H9 (cell line): ENCODE data around the gene ARHGAP10. TPM values are rescaled to one million over a fixed set of nuclear protein-coding genes. Genes with fewer than 3 reads are reported as not detected.

Source experiments
- DNase-seq: peaks from one replicate; pipeline ENCODE4 v3.0.0-alpha.2; 2017
- H2AFZ ChIP-seq: one replicate; pipeline ENCODE4 v1.6.1; 2013; ENCODE audit warnings: mild to moderate bottlenecking, low read length, control low read depth, moderate library complexity
- H2AK5ac ChIP-seq: 2 replicates; pipeline ENCODE4 v1.6.1; 2013; ENCODE audit warnings: low read length, control low read depth, mixed read lengths; ENCODE audit not compliant: insufficient read length
- H2BK120ac ChIP-seq: one replicate; pipeline ENCODE4 v1.6.1; 2013; ENCODE audit warnings: low read depth, mild to moderate bottlenecking, low read length, control low read depth, inconsistent platforms; ENCODE audit not compliant: poor library complexity, severe bottlenecking
- H2BK12ac ChIP-seq: 2 replicates; pipeline ENCODE4 v1.6.1; 2013; ENCODE audit warnings: low read length, control low read depth, mixed read lengths, low read depth; ENCODE audit not compliant: insufficient read length
- H2BK15ac ChIP-seq: 2 replicates; pipeline ENCODE4 v1.6.1; 2013; ENCODE audit warnings: low read depth, low read length, control low read depth
- H2BK20ac ChIP-seq: one replicate; pipeline ENCODE4 v1.6.1; 2013; ENCODE audit warnings: low read depth, mild to moderate bottlenecking, low read length, control low read depth, inconsistent platforms; ENCODE audit not compliant: poor library complexity, severe bottlenecking
- H2BK5ac ChIP-seq: 2 replicates; pipeline ENCODE4 v1.6.1; 2013; ENCODE audit warnings: low read length, control low read depth, mixed read lengths; ENCODE audit not compliant: insufficient read length
- H3K14ac ChIP-seq: 2 replicates; pipeline ENCODE4 v1.6.1; 2013; ENCODE audit warnings: low read length, control low read depth; ENCODE audit not compliant: insufficient read depth
- H3K18ac ChIP-seq: 2 replicates; pipeline ENCODE4 v1.6.1; 2013; ENCODE audit warnings: low read depth, mild to moderate bottlenecking, mixed read lengths, low read length, control low read depth; ENCODE audit not compliant: insufficient read length
- H3K23ac ChIP-seq: 2 replicates; pipeline ENCODE4 v1.6.1; 2013; ENCODE audit warnings: low read length, control low read depth, mixed read lengths, low read depth; ENCODE audit not compliant: insufficient read length
- H3K23me2 ChIP-seq: 2 replicates; pipeline ENCODE4 v1.6.1; 2013; ENCODE audit warnings: low read depth, mild to moderate bottlenecking, mixed read lengths, low read length, control low read depth; ENCODE audit not compliant: insufficient read length, poor library complexity, severe bottlenecking
- H3K27ac ChIP-seq: 2 replicates; pipeline ENCODE4 v1.5.1; 2013; ENCODE audit warnings: low read length, control low read depth, mixed read lengths, low read depth; ENCODE audit not compliant: insufficient read length
- H3K27me3 ChIP-seq: 2 replicates; pipeline ENCODE4 v1.6.1; 2013; ENCODE audit warnings: low read length, control low read depth, inconsistent platforms; ENCODE audit not compliant: insufficient read depth
- H3K4ac ChIP-seq: 2 replicates; pipeline ENCODE4 v1.6.1; 2013; ENCODE audit warnings: low read depth, mild to moderate bottlenecking, control low read depth, inconsistent platforms, low read length, moderate library complexity
- H3K4me1 ChIP-seq: 2 replicates; pipeline ENCODE4 v1.6.1; 2013; ENCODE audit warnings: low read length, control low read depth, inconsistent platforms; ENCODE audit not compliant: insufficient read depth
- H3K4me2 ChIP-seq: 2 replicates; pipeline ENCODE4 v1.6.1; 2013; ENCODE audit warnings: low read length, control low read depth, mixed read lengths; ENCODE audit not compliant: insufficient read length, insufficient read depth
- H3K56ac ChIP-seq: 2 replicates; pipeline ENCODE4 v1.6.1; 2013; ENCODE audit warnings: low read depth, mild to moderate bottlenecking, mixed read lengths, low read length, control low read depth; ENCODE audit not compliant: insufficient read length
- H3K79me1 ChIP-seq: 2 replicates; pipeline ENCODE4 v1.6.1; 2013; ENCODE audit warnings: low read depth, mild to moderate bottlenecking, moderate library complexity, low read length, control low read depth, inconsistent platforms; ENCODE audit not compliant: insufficient read depth, poor library complexity, severe bottlenecking
- H3K79me2 ChIP-seq: 2 replicates; pipeline ENCODE4 v1.6.1; 2013; ENCODE audit warnings: low read length, control low read depth, inconsistent platforms; ENCODE audit not compliant: insufficient read depth
- H3K9ac ChIP-seq: 2 replicates; pipeline ENCODE4 v1.6.1; 2013; ENCODE audit warnings: low read length, control low read depth, mixed read lengths; ENCODE audit not compliant: insufficient read length; ENCODE audit errors: extremely low read depth
- H3K9me3 ChIP-seq: one replicate; pipeline ENCODE4 v1.6.1; 2013; ENCODE audit warnings: low read depth, low read length, inconsistent platforms; ENCODE audit not compliant: control insufficient read depth
- H3T11ph ChIP-seq: one replicate; pipeline ENCODE4 v1.6.1; 2013; ENCODE audit warnings: mild to moderate bottlenecking, low read length, control low read depth, inconsistent platforms
- H4K20me1 ChIP-seq: one replicate; pipeline ENCODE4 v1.6.1; 2013; ENCODE audit not compliant: control insufficient read depth, insufficient read length, insufficient read depth
- H4K5ac ChIP-seq: 2 replicates; pipeline ENCODE4 v1.6.1; 2013; ENCODE audit warnings: low read depth, mild to moderate bottlenecking, mixed read lengths, low read length, control low read depth; ENCODE audit not compliant: insufficient read length
- H4K8ac ChIP-seq: replicated peaks from 2 replicates; pipeline ENCODE4 v1.6.1; 2013; ENCODE audit warnings: low read length, control low read depth, mixed read lengths, low read depth; ENCODE audit not compliant: insufficient read length
- H4K91ac ChIP-seq: 2 replicates; pipeline ENCODE4 v1.6.1; 2013; ENCODE audit warnings: low read depth, mild to moderate bottlenecking, moderate library complexity, mixed read lengths, low read length, control low read depth; ENCODE audit not compliant: insufficient read length
- H3K27ac Mint-ChIP-seq, 3 experiments: 2 replicates in 2 of 3; 3 replicates in 1 of 3; pipeline ENCODE4 v1.8.0; 2020 to 2021; ENCODE audit warnings: mixed read lengths in 3 of 3, mild to moderate bottlenecking in 1 of 3, moderate library complexity in 1 of 3
- H3K27me3 Mint-ChIP-seq: 2 replicates; pipeline ENCODE4 v1.8.0; 2021; ENCODE audit warnings: low read depth, mild to moderate bottlenecking, moderate library complexity, mixed read lengths
- H3K36me3 Mint-ChIP-seq, 3 experiments: 2 replicates in 2 of 3; 3 replicates in 1 of 3; pipeline ENCODE4 v1.8.0; 2020 to 2021; ENCODE audit warnings: low read depth in 3 of 3, mixed read lengths in 3 of 3; ENCODE audit not compliant: insufficient read depth in 1 of 3
- H3K4me1 Mint-ChIP-seq, 2 experiments: 2 replicates each; pipeline ENCODE4 v1.8.0; 2020; ENCODE audit warnings: mixed read lengths in 2 of 2
- H3K4me3 Mint-ChIP-seq, 2 experiments: 2 replicates in 1 of 2; 3 replicates in 1 of 2; pipeline ENCODE4 v1.8.0; 2020 to 2021; ENCODE audit warnings: mild to moderate bottlenecking in 2 of 2, mixed read lengths in 2 of 2, moderate library complexity in 1 of 2
- H3K9me3 Mint-ChIP-seq, 2 experiments: 2 replicates in 1 of 2; 3 replicates in 1 of 2; pipeline ENCODE4 v1.8.0; 2020; ENCODE audit warnings: mild to moderate bottlenecking in 2 of 2, mixed read lengths in 2 of 2, moderate library complexity in 1 of 2
- total RNA-seq: library from RNA; stranded (reverse); gene quantifications from 2 replicates; pipeline ENCODE4 v1.2.1, GENCODE V29; 2021
- TF ChIP-seq, protein P1 (sequence below): fragments of 200-600 bp; sonication (generic); conservative IDR thresholded peaks from 3 replicates; pipeline ENCODE4 v1.8.0; 2021; ENCODE audit warnings: antibody characterized with exemption, mild to moderate bottlenecking

Gene ARHGAP10
- total RNA-seq, 1 experiment from 2014 or later, result 7.8 TPM

GRCh38 chr4:147779451-147779850 lies 47.6 kb downstream of the ARHGAP10 start:
- DNase-seq, result no peak
- Histone ChIP-seq H3T11ph (no peak overlapping the region), H2BK12ac (no peak overlapping the region), H2BK120ac (no peak overlapping the region), H3K9me3 (no peaks in the 10 kb centered on the region), H2AK5ac (no peak overlapping the region), H3K79me2 (no peaks in the 10 kb centered on the region), H2AFZ (no peak overlapping the region), H3K79me1 (no peaks in the 10 kb centered on the region), H4K91ac (no peak overlapping the region), H3K4ac (no peak overlapping the region), H2BK15ac (no peak overlapping the region), H3K27ac (no peak overlapping the region), H4K5ac (no peak overlapping the region), H3K9ac (no peak overlapping the region), H3K27me3 (no peaks in the 10 kb centered on the region), H4K8ac (no peak overlapping the region), H3K4me2 (no peak overlapping the region), H3K14ac (no peak overlapping the region), H3K4me1 (no peaks in the 10 kb centered on the region), H3K56ac (no peak overlapping the region), H2BK20ac (no peak overlapping the region), H3K23ac (no peak overlapping the region), H2BK5ac (no peak overlapping the region), H3K18ac (no peak overlapping the region), H3K23me2 (no peaks in the 10 kb centered on the region), H4K20me1 (no peaks in the 10 kb centered on the region)
- TF ChIP-seq, protein P1, sequence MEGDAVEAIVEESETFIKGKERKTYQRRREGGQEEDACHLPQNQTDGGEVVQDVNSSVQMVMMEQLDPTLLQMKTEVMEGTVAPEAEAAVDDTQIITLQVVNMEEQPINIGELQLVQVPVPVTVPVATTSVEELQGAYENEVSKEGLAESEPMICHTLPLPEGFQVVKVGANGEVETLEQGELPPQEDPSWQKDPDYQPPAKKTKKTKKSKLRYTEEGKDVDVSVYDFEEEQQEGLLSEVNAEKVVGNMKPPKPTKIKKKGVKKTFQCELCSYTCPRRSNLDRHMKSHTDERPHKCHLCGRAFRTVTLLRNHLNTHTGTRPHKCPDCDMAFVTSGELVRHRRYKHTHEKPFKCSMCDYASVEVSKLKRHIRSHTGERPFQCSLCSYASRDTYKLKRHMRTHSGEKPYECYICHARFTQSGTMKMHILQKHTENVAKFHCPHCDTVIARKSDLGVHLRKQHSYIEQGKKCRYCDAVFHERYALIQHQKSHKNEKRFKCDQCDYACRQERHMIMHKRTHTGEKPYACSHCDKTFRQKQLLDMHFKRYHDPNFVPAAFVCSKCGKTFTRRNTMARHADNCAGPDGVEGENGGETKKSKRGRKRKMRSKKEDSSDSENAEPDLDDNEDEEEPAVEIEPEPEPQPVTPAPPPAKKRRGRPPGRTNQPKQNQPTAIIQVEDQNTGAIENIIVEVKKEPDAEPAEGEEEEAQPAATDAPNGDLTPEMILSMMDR, result no peak
- Mint-ChIP-seq H3K36me3 (no peaks in the 10 kb centered on the region), H3K27me3 (no peaks in the 10 kb centered on the region), H3K4me1 (peaks cover 0 to 4% of the 10 kb centered on the region in 2 experiments; a peak in 1 of 4 replicates), H3K4me3 (no peak overlapping the region), H3K27ac (no peak overlapping the region), H3K9me3 (no peaks in the 10 kb centered on the region)
